ENCODE data around the gene ZC3H18.
A peak's percentile ranks its signal among the peaks of the same experiment; 100 is the strongest.

Gene ZC3H18

DNA sequence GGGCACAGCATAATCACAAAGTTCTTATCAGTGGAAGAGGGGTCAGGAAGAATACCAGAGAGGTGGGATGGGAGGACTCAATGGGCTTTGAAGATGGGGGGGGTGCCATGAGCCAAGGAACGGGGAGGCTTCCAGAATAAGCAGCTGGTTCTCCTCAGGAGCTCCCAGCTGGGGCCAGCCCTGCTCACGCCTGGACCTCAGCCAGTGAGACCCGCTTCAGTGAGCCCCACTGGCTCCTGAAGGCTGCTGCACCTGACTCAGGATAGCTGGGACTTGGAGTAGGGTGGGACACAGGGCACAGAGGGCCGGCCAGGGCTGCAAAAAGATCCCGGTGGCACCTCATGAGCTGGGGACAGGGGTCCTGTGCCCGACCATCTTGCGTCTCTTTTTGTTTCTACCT, 24.4 kb upstream of the ZC3H18 start:
- no peak for DNase-seq
- intact Hi-C loops (cut with DNase I) = no loop called here

GRCh38 chr16:88548131-88548874, 21.9 kb upstream of the ZC3H18 start:
- DNase-seq = peak in 1 of 10 donors; percentile 68
- intact Hi-C loops (cut with DNase I) = no loop called here

GRCh38 chr16:88548985-88549384, 21.2 kb upstream of the ZC3H18 start:
- peak in 1 of 10 donors; percentile 41 for DNase-seq
- intact Hi-C loops (cut with DNase I) = no loop called here

GRCh38 chr16:88549671-88550245, 20.4 kb upstream of the ZC3H18 start:
- DNase-seq = peak in 1 of 10 donors; percentile 4
- intact Hi-C loops (cut with DNase I) = no loop called here

DNA sequence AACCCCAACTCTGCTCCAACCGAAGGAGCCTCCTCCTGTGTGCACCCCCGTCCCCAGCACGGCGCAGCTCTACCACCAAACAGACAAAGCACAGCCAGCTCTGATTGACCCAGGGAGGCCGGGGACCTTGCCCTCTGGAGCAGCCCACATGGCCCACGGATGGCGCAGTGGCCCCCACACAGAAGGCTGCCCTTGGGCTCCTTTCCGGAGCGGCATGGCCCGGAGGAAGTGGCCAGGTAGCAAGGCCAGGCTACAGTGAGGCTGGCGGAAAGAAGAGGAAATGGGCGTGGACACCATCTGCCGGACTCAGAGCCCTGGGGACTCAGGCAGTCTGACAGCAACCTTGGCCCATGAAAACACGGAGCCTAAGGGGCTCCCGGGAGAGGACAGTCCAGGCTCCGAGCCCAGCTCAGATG, 19.9 kb upstream of the ZC3H18 start:
- intact Hi-C loops (cut with DNase I) = no loop called here
- DNase-seq = peak in 1 of 10 donors; percentile 73

DNA sequence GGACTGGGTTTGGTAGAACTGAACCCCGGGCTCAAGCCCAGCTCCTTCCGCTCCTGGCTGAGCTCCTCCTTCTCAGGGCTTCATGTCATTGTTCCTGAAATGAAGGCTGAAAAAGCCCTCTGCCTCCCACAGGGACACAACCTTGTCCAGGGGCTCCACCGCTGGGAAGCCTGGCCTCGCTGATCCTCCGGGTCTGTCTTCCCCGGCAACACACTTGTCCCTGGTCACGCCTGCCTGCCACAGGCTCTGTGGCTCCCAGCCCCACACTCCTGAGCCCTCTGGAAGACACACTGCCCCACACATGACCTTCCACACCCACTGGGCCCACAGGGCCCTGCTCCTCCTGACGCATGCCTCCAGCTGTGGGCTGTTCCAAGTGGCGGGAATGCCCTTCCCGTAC, 18.0 kb upstream of the ZC3H18 start:
- peak in 1 of 10 donors; percentile 51 for DNase-seq
- intact Hi-C loops (cut with DNase I) = no loop called here

DNA sequence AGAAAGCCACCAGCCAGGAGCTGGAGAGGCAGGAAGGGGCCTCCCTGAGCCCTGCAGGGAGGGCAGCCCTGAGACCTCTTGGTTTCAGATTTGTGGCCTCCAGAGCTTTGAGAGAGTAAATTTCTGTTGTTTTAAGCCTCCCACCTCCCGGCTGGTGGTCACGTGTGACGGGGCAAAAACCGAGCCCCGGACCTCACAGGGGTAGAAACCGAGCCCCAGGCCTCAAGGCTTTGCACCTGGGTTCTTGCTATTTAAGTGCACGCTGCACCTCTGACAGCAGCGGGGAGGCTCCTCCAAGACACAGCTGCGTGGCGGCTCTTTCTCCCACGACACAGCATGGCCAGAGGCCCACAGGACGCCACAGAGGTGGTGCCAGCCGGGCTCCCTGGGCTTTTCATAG, 17.4 kb upstream of the ZC3H18 start:
- intact Hi-C loops (cut with DNase I) = no loop called here
- no peak for DNase-seq

- intact Hi-C loops (cut with DNase I) = no loop called here
- DNase-seq = no peak
These were observed 16.5 kb upstream of the ZC3H18 start for GRCh38 chr16:88553739-88554138.

DNA sequence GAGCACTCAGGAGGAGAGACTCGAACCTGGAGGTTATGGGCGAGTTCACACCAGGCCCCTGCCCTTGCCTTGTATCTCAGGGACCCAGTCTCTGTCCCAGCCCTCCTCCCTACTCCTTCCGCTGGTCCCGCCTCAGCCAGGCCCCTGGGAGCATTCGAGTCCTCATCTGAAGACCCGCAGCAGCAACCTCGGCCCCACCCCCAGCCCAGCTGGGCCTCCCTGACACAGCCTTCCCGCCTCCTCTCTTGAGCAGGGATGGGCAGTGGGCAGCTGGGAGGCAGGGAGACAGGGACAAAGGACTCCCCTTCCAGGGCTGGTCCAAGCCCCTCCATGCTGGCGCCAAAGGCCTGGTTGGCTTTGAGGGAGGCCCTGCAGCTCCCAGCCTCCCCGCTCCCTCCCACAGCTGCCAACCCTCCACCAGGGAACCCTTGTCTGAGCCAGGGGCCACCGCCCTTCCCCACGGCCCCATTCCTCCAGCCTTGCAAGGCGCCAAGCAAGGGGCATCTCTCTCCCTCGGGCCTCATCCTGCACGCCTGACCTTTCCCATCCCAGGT, 15.4 kb upstream of the ZC3H18 start:
- no peak for DNase-seq
- intact Hi-C loops (cut with DNase I) = no loop called here

DNA sequence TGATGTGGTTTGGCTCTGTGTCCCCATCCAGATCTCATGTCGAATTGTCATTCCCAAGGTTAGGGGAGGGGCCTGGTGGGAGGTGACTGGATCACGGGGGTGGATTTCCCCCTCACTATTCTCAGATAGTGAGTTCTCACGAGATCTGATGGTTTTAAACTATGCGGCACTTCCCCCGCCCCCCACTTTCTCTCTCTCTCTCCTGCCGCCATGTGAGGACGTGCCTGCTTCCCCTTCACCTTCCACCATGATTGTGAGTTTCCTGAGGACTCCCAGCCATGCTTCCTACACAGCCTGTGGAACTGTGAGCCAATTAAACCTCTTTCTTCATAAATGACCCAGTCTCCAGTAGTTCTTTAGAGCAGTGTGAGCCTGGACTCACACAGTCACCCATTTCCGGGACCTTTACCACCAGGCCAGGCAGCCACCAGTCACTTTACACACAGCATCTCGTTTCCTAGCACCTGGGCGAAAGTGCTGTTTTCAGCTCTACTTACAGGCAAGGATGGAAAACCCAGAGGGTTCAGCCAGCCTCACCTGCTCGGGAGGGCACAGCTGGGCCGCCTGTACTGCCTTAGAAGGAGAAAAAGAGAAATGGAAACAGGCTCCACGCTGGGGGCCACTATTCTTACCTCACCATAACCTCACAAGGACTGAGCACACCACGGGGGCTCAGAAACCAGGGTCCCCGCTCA, 13.8 kb upstream of the ZC3H18 start:
- intact Hi-C loops (cut with DNase I) = no loop called here
- no peak for DNase-seq

- intact Hi-C loops (cut with DNase I) = no loop called here
These were observed 11.5 kb upstream of the ZC3H18 start for GRCh38 chr16:88558457-88559442.

DNA sequence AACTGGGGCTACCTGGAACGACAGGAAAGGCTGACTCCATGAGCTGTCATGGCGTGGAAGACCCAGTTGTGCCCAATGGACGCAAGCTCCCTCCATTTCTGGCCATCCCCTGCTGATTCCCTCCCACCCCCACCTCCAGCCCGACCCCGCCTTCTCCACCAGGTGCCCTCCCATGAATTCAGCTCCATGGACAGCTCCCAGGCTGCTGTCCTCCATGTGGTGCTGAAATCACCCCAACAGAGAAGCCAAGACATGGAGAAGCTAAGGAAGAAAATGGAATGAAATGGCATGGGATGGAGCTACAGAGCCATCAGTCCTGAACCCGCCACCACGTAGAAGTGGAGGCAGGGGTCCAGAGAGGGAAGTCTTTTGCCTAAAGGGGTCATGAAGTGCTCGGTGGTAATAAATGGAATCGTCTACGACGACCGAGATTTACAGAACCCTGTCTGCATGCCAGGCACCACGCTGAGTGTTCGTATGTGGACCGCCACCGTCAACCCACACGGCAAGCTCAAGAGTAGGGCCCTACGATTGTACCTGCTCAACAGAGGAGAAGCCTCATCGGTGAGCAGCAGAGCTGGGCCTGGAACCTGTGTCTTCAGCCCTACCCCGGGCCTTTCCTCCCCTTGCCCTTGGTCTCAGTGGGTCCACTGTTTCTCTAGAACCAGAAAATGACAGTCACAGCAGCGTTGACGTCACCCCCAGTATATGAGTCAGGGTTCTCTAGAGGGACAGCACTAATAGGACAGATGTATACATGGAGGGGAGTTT, 9.3 kb upstream of the ZC3H18 start:
- no peak for DNase-seq
- intact Hi-C loops (cut with DNase I) = loop anchor here (10.0 kb wide), 1 partner anchor 224 kb away; the partner anchor contains the start of gene PIEZO1

More at GRCh38 chr16:88558457-88559442, 11.5 kb upstream of the ZC3H18 start:
- peak in 6 of 10 donors; percentile 25 to 78 (median 34) for DNase-seq

DNA sequence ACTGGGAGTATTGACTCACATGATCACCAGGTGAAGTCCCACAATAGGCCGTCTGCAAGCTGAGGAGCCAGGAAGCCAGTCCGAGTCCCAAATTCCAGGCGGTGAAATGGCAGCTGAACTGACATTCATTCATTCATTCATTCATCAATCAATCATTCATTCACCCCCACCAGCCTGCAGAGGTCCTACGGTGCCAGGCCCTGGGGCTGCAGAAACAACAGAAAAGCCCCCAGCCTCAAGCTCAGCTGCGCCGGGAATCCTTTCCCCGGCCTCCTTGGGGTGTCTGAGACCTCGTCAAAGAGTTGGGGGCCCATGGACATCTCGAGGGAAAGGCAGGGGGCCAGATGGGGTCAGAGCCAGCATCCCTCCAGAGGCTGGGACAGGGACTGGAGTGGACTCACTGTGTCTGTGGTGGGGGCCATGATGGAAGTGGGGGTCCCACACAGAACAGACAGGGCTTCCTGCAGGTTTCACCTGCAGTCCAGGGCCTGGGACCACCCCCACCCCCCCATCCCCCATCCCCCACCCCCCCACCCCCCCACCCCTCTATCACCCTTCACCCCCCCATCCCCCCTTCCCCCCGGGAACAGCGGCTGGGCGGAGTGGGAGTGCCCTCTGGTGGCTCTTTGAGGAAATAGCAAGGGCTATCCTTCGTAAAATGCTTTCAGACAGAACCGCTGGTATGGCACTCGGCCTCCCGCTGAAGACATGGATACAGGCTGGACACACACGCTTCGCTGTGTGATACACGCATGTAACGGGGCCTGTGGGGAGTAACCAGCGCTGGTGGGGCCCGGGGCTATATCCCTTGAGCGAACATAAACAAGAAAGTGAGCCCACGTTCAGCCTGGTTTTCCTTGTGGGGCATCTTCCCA, 8.5 kb upstream of the ZC3H18 start:
- DNase-seq = peak in 9 of 10 donors; percentile 40 to 93 (median 56)
- intact Hi-C loops (cut with DNase I) = loop anchor here (2.0 to 10.0 kb wide), 2 partner anchors 119 to 223 kb away; partner anchors contain the start of gene PIEZO1

- intact Hi-C loops (cut with DNase I) = loop anchor here (10.0 kb wide), 1 partner anchor 219 kb away; the partner anchor contains the start of gene PIEZO1
These were observed 4.0 kb upstream of the ZC3H18 start for GRCh38 chr16:88566158-88566557.

GRCh38 chr16:88568710-88569613, 1.2 kb upstream of the ZC3H18 start:
- peak in 2 of 10 donors; percentile 32 to 71 for DNase-seq
- intact Hi-C loops (cut with DNase I) = loop anchor here (10.0 kb wide), 1 partner anchor 216 kb away; the partner anchor contains the start of gene PIEZO1

More at GRCh38 chr16:88566158-88566557, 4.0 kb upstream of the ZC3H18 start:
- peak in 2 of 10 donors; percentile 18 to 79 for DNase-seq

DNA sequence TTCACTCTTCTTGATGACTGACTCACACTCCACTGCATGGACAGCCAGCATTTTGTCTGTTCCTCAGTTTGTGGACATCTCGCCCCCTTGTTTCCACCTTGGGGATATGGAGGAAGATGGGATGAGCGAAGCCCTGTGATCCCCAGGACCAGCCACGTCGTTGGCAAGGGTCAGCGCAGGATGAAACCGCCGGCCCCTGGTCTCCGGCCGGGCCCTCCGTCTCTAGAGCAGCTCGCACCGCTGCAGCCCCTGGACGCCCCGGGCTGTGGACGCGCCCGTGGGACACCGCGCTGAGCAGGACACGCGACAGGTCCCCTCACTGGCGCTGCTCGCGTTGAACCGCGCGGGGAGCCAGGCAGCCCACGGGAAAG, 604 bp upstream of the ZC3H18 start:
- intact Hi-C loops (cut with DNase I) = loop anchor here (10.0 kb wide), 1 partner anchor 215 kb away; the partner anchor contains the start of gene PIEZO1
- peak in 5 of 10 donors; percentile 17 to 86 (median 26) for DNase-seq

GRCh38 chr16:88570691-88571092, 489 bp downstream of the ZC3H18 start:
- intact Hi-C loops (cut with DNase I) = loop anchor here (1.0 to 5.0 kb wide), 2 partner anchors 38 to 93 kb away; partner anchors contain the start of gene MVD
- DNase-seq = peak in 4 of 10 donors; percentile 24 to 92 (median 80)
